Mammary epithelial cell (primary cell): Measurements from ENCODE around the gene RALGDS.

ENCODE experiments used
- CTCF ChIP-seq, 2 donors: IDR thresholded peaks in 1 of 2; conservative IDR thresholded peaks in 1 of 2; 2 replicates each; pipeline ENCODE4 v1.5.1; 2011 to 2012; ENCODE audit warnings: inconsistent platforms in 2 of 2, low read length in 2 of 2, mild to moderate bottlenecking in 2 of 2, control low read depth in 1 of 2, low read depth in 1 of 2; ENCODE audit not compliant: insufficient read depth in 1 of 2; ENCODE audit errors: extremely low read depth in 1 of 2
- EZH2 ChIP-seq: IDR thresholded peaks from 2 replicates; pipeline ENCODE4 v1.6.1; 2012; ENCODE audit warnings: low read length, inconsistent platforms, borderline replicate concordance

- TF ChIP-seq CTCF (conservative IDR thresholded peaks at IDR 0.05 in 1 of 2, IDR thresholded peaks at IDR 0.05 in 1 of 2; ENCODE audit: extremely low read depth in 1 of 2, insufficient read depth in 1 of 2, low read depth in 1 of 2, low read length in 2 of 2), result no peak
- TF ChIP-seq EZH2, result no peak
These were observed 10.9 kb downstream of the RALGDS start for GRCh38 chr9:133109931-133110650.
